NCI-H146 treated with DMSO at 0.1 percent for 48 hours (cell line): ENCODE measurements around the gene BMP4.

Experiments used
- DNase-seq: peaks from one replicate; lab custom pipeline; 2025; ENCODE audit not compliant: unreplicated experiment; lab: John Stamatoyannopoulos, UW

Gene BMP4

GRCh38 chr14:53967606-53968005, 11.0 kb upstream of the BMP4 start:
- no peak for DNase-seq

DNA sequence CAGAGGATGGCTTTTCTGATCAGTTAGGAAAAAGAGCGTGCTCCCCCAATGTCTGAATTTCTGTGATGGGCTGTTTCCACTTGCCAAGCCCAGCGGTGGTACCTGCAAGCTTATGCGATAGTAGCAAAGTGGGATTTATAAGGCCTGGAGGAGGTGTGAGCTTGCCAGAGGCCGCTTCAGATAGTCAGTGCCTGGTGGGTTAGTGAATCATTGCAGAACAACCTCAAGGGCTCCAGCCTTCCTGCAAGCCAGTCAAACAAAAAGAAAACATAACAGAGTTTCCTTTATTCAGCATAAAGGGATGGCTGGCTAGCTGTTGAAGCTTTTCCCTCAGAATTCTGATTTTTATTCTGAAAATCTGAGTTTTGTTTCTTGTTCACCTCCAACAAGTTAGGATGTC, 7.6 kb upstream of the BMP4 start:
- DNase-seq: no peak

DNA sequence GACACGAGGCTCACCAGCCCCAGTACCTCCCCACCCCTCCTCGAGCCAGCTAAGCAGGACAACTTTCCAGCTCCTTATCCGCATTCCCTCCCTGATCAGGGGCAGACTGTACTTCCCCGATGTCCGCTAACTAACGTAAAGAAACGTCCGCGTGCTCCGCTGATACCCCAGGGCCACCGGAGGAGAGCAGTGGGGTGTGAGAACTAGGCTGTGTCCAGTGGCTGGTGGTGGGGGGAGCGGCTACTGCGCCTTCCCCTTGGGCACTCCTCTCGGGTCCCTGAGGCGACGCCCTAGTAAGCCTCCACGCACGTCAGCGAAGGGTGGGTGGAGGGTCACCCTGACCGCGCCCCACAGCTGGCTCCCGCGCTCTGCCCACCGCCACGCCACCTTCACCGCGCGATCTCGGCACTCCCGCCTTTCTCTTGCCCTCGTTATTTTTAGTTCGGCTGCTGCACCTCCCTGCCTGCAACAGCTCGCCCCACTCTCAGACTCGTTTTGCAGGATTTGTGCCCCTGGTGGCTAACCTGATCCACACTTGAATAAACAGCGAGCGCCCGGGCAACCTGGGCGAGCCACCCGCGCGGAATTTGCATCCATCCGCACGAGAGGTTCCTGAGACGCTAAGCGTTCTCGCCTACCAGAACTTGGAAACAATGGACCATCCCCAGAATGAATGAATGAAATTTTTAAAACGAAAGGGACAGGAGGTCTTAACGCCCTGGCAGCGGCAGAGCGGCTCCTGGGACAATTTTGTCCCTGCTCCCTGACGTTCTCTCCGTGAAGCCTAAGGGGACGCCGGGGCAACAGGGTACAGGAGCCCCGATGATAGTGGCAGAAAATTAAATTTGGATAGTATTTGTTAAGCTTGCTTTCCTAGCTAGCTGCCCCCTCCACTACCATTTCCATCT, 6.9 kb upstream of the BMP4 start:
- DNase-seq: no peak

- no peak for DNase-seq
These were observed 6.3 kb upstream of the BMP4 start for GRCh38 chr14:53962953-53963319.

GRCh38 chr14:53958628-53959027, 2.0 kb upstream of the BMP4 start:
- no peak for DNase-seq

DNA sequence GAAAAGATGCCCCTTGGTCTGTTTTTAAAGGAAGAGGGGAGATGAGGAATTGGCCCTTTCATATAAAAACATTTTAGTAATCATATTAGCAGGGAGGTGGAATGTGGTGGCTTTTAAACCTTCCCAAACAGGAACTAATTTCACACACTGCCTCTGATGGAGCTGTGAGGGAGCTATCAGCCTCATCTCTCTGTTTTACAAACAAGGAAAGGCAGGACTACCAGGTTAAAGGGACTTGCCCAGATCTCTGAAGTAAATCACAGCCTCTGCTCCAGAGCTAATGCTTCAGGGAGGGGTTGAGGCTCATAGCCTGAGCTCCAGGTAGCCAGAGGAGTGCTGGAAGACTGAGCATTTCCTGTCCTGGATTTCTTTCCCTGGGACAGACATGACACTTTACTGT, 1.1 kb upstream of the BMP4 start:
- DNase-seq: no peak

DNA sequence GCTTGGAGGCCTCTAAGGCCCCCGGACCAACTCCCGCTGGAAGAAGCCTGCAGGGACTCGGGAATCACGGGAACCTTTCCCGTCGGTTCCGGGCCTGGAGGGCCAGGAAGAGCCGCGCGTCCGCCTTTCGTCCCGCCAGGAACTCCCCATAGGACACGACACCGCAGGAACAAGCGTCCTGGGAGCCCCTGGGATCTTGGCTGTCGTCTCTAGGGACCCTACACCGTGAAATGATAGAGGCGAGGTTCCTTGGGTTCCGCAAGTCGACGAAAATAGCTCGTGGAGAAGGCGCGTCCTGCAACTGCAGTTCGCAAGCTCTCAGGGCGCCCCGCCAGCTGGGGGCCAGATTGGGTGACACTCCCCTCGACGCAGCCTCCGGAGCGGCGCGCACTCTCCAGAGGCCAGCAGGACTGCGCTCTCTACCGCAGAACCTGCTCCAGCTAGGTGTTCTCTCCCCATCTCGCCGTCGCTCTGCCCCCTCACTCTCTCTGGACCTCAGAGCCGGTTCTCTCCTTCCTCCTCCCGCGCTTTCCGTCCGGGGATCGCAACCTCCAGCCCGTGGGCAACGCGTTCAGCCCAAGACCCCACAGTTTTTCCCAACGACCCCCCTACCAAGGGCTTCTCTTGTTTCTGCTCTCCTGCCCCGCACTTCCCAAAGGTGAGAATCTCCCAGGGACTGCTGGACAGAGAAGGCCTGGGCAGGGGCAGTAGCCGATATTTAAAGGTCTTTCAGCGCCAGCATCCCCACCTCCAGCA, 776 bp downstream of the BMP4 start:
- DNase-seq: no peak

DNA sequence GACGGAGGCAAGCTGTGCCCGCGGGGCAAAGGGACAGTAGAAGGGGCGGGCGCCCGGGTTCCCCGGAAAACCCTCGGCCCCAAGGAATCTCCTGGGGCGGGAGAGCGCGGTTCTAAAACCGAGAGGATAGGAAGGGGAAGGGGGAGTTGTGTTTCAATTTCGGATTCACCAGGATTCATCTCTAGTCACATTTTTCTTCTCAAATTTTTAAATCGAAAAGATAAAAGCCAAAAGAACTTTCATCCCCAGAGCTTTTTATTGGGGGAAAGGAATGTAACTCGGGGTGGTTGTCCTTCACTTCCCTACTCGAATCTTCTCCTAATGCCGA, 1.4 kb downstream of the BMP4 start:
- DNase-seq: no peak

DNA sequence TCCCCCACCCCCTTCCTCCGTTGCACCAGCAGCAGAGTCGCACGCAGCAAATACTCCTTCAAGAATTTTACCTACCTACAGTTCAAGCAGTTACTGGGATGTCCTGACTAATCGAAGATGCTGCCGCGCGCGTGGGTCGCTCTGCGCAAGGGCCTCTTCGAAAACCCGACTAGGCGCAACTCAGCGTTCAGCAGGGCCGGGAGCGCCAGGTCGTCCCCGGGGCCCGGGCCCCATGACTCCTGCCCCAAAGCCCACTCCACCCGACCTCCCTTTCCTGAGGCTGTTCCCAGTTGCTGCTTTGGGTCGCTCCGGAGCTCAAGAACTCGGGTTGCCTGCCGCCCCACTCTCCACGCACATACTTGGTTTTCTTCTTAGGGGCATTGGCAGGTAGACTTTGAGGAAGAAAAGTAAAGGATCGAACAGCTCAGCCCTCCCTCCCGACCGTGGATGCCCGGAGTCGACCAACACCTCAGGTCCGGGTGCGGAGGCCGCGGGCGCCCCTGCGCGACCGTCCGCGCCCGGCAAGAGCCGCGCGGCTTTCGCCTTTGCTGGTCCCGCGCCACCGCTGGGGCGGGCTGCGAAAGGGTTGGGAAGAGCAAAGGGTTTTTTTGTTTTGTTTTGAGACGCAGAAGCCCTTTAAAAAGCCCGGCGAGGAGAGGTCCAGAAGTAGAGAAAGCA, 1.9 kb downstream of the BMP4 start:
- no peak for DNase-seq

DNA sequence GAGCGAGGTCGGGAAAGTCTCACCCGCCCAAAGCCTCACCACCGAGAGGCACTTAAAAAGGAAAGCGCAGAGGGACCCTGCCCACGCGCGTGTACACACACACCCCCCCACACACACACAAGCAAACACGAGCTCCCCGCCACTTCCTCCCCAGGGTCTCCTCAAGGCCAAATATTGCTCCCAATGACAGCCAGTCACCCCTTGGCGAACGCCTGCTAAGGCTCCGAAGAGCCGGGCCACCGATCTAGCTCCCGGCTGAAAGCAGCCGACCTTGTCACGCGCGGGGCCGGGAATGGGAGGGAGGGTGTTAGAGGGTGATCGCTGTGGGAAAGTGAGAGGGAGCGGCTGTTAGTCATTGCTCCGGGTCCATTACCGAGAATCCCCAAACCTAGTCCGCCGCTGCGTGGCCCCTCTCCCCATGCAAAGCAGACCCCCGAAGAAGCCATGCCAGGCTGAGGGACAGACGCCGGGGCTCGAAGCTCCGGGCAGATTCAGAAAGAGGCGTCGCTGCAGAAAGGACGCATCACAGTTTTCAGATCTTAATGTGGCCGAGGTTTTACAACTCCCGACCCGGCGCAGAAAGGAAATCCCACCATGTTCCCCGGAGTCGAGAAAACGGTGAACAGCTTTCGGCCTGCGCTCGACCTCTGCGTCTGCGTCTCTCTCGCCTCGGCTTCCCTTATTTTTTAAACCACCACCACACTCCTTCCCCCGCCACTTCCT, 2.6 kb downstream of the BMP4 start:
- DNase-seq: no peak

GRCh38 chr14:53953002-53953827, 3.4 kb downstream of the BMP4 start:
- no peak for DNase-seq

GRCh38 chr14:53952533-53952932, 4.1 kb downstream of the BMP4 start:
- no peak for DNase-seq

DNA sequence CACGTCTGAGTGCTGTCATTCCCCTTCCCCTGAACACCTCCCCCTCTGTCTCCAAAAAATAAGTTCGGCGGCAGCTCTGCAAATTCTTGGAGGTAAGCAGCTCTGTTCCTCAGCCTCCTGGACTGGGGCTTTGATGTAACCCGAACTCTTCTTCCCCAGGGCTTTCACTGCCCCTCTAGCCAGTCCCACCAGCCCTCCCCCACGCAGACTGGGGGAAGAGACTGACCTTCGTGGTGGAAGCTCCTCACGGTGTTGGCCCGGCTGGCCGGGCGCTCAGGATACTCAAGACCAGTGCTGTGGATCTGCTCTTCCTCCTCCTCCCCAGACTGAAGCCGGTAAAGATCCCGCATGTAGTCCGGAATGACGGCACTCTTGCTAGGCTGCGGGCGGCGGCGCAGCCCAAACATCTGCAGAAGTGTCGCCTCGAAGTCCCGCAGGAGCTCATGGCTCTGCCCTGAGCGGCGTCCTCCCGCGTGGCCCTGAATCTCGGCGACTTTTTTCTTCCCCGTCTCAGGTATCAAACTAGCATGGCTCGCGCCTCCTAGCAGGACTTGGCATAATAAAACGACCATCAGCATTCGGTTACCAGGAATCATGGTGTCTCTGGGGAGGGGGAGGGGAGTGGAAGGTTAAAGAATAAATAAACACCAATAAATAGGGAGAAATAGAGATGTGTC, 4.9 kb downstream of the BMP4 start:
- DNase-seq: no peak

DNA sequence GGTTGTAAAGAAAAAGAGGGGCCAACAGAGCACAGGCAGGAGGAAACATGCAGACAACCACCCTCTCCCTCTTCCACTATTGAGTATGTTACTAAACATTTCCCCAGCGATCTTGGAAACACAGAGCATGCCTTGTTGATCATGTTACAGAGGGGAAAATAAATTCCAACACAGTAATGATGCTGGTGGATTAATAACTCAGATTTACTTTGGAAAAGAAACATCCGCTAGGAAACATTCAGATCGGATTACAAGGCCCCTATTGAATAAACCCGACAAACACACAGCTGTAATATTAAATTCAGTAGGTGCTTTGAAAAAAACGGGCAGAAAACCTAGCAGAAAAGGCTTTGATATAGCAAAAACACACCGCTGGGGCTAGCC, 5.4 kb downstream of the BMP4 start:
- DNase-seq: no peak

GRCh38 chr14:53950031-53950793, 6.4 kb downstream of the BMP4 start:
- no peak for DNase-seq

DNA sequence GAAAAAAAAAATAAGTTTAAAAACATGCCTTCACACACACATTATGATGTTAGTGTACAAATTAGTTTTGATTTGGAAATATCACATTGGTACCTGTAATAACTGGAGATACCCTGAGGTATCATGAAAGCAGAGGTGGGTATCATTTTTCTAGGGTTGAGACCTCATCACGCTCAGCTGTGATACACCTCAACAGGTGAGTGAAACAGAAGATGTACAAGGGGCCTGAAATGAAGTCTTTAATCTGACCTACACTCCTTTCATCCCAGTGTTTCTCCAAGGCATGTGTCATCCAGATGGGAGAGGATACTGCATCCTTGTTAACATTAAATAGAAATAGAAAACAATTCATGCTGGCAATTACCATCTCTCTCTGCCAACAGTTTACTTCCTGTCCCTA, 7.4 kb downstream of the BMP4 start:
- DNase-seq: no peak

GRCh38 chr14:53948205-53948884, 8.3 kb downstream of the BMP4 start:
- no peak for DNase-seq

DNA sequence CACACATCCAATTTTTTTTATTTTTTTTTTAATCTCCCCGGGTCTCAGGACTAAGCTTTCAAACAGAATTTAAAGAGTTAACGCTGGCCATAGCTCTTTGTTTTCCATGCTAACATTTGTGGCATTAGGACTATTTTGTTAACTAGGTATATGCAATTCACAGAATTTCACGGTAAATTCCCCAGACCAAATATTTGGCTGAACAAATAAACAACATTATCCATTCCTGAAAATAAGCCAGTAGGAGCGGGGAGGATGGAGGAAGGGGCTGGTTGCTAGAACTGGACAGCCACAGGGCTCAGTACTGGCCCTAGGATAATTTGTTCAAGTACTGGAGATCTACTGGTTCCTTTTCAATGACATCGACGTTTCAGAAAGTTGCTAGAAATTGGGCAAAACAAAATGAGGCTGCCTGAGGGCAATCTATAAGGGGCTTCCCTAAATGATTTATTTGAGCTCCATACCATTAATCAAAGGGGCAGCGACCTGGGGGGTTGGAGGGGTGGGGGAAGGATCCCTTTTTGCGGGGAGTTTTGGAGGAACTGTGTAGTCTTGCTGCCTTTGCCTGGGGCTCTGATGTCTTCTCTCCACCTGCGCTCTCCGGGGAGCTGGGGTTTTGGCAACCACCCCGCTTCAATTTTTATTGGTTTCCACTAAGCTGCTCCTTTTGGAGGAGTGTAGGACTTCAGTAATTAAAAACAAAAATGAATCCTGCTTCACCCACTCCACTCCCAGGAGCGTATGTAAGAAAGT, 9.0 kb downstream of the BMP4 start:
- no peak for DNase-seq
